BE2C (cell line): ENCODE data around the gene CASK.

ENCODE experiments used
- DNase-seq: peaks from one replicate; pipeline ENCODE4 v3.0.0-alpha.2; 2020
- H3K27me3 ChIP-seq: fragments of 250-450 bp; sonication (Bioruptor Pico); 2 replicates; pipeline ENCODE4 v1.5.1; 2020; ENCODE audit warnings: mild to moderate bottlenecking
- H3K36me3 ChIP-seq: fragments of 250-450 bp; sonication (Bioruptor Pico); 2 replicates; pipeline ENCODE4 v1.5.1; 2020; ENCODE audit warnings: mild to moderate bottlenecking
- H3K4me1 ChIP-seq: fragments of 250-450 bp; sonication (Bioruptor Pico); 2 replicates; pipeline ENCODE4 v1.5.1; 2020
- H3K4me3 ChIP-seq: 2 replicates; pipeline ENCODE4 v1.5.1; 2011; ENCODE audit warnings: low read depth, low read length
- H3K9me3 ChIP-seq: fragments of 250-450 bp; sonication (Bioruptor Pico); 2 replicates; pipeline ENCODE4 v1.5.1; 2020
- CTCF ChIP-seq: IDR thresholded peaks from 2 replicates; pipeline ENCODE4 v1.5.1; 2012; ENCODE audit warnings: mild to moderate bottlenecking, low read depth, low read length

The CASK gene

GRCh38 chrX:41823402-41823801, 100.0 kb downstream of the CASK start:
- Histone ChIP-seq H3K4me1 (no peaks in the 10 kb centered on the region), H3K9me3 (no peaks in the 10 kb centered on the region), H3K27me3 (no peaks in the 10 kb centered on the region), H3K4me3 (no peak overlapping the region), H3K36me3 (no peaks in the 10 kb centered on the region)
- DNase-seq, result no peak
- TF ChIP-seq CTCF, result no peak

GRCh38 chrX:41822892-41823291, 100.5 kb downstream of the CASK start:
- no peak for TF ChIP-seq CTCF
- DNase-seq, result no peak
- H3K36me3 ChIP-seq, result no peaks in the 10 kb centered on the region
- H3K27me3 ChIP-seq, result no peaks in the 10 kb centered on the region
- H3K4me1 ChIP-seq, result no peaks in the 10 kb centered on the region
- H3K9me3 ChIP-seq, result no peaks in the 10 kb centered on the region
- no peak overlapping the region for H3K4me3 ChIP-seq

- H3K36me3 ChIP-seq, result no peaks in the 10 kb centered on the region
- H3K9me3 ChIP-seq, result no peaks in the 10 kb centered on the region
- no peaks in the 10 kb centered on the region for H3K4me1 ChIP-seq
- no peak for DNase-seq
- no peak for TF ChIP-seq CTCF
- no peaks in the 10 kb centered on the region for H3K27me3 ChIP-seq
- no peak overlapping the region for H3K4me3 ChIP-seq
Measured at GRCh38 chrX:41808047-41808446, 115.3 kb downstream of the CASK start.

GRCh38 chrX:41802958-41803357, 120.4 kb downstream of the CASK start:
- Histone ChIP-seq H3K27me3 (no peaks in the 10 kb centered on the region), H3K9me3 (no peaks in the 10 kb centered on the region), H3K4me1 (no peaks in the 10 kb centered on the region), H3K4me3 (no peak overlapping the region), H3K36me3 (no peaks in the 10 kb centered on the region)
- no peak for TF ChIP-seq CTCF
- DNase-seq, result no peak

GRCh38 chrX:41799661-41800060, 123.7 kb downstream of the CASK start:
- no peaks in the 10 kb centered on the region for H3K27me3 ChIP-seq

GRCh38 chrX:41796577-41796976, 126.8 kb downstream of the CASK start:
- TF ChIP-seq CTCF, result no peak
- no peak overlapping the region for H3K4me3 ChIP-seq
- no peaks in the 10 kb centered on the region for H3K27me3 ChIP-seq
- no peak for DNase-seq
- H3K36me3 ChIP-seq, result no peaks in the 10 kb centered on the region
- no peaks in the 10 kb centered on the region for H3K9me3 ChIP-seq
- H3K4me1 ChIP-seq, result no peaks in the 10 kb centered on the region

More at GRCh38 chrX:41799661-41800060, 123.7 kb downstream of the CASK start:
- Histone ChIP-seq H3K4me3 (no peak overlapping the region), H3K36me3 (no peaks in the 10 kb centered on the region), H3K9me3 (no peaks in the 10 kb centered on the region), H3K4me1 (no peaks in the 10 kb centered on the region)
- no peak for DNase-seq
- TF ChIP-seq CTCF, result no peak
